GM12878 (cell line): Measurements from ENCODE around the gene SMPD1.

Experiments used
- NR2C2 ChIP-seq: IDR thresholded peaks from 2 replicates; pipeline ENCODE4 v1.6.1; 2011; ENCODE audit warnings: borderline replicate concordance, low read depth; ENCODE audit not compliant: control insufficient read depth, insufficient read length
- POLR2A ChIP-seq: IDR thresholded peaks from 2 replicates; pipeline ENCODE4 v1.6.1; 2011; ENCODE audit warnings: low read depth, mild to moderate bottlenecking, low read length

- no peak for TF ChIP-seq NR2C2
- TF ChIP-seq POLR2A, result no peak
Observed at GRCh38 chr11:6351782-6352382, 38.4 kb upstream of the SMPD1 start.
